Neural crest cell (in vitro differentiated cells): ENCODE measurements around the gene BEAN1. TPM values are rescaled to one million over a fixed set of nuclear protein-coding genes. Genes with fewer than 3 reads are reported as not detected.
"Not testable (repeated sequence)": the region's sequence is repeated elsewhere in the genome, so short reads cannot be mapped to it uniquely, and the experiment has no call there.

Experiments
- DNase-seq: peaks from one replicate; pipeline ENCODE4 v3.0.0; 2021; ENCODE audit warnings: low read depth, mixed read lengths, low spot score
- H3K27ac Mint-ChIP-seq: one replicate; pipeline ENCODE4 v1.8.0; 2021; ENCODE audit warnings: mild to moderate bottlenecking, mixed read lengths; ENCODE audit not compliant: unreplicated experiment
- H3K27me3 Mint-ChIP-seq: 2 replicates; pipeline ENCODE4 v1.8.0; 2021; ENCODE audit warnings: low read depth, mild to moderate bottlenecking, mixed read lengths
- H3K36me3 Mint-ChIP-seq: 2 replicates; pipeline ENCODE4 v1.8.0; 2021; ENCODE audit warnings: low read depth, mild to moderate bottlenecking, mixed read lengths
- H3K4me1 Mint-ChIP-seq: 2 replicates; pipeline ENCODE4 v1.8.0; 2021; ENCODE audit warnings: mixed read lengths
- H3K4me3 Mint-ChIP-seq: one replicate; pipeline ENCODE4 v1.8.0; 2021; ENCODE audit warnings: mild to moderate bottlenecking, mixed read lengths
- H3K9me3 Mint-ChIP-seq: 2 replicates; pipeline ENCODE4 v1.8.0; 2021; ENCODE audit warnings: mixed read lengths
- total RNA-seq: library from RNA; stranded (reverse); gene quantifications from 2 replicates; pipeline ENCODE4 v1.2.1, GENCODE V29; 2021
- TF ChIP-seq, protein P1 (sequence below): fragments of 200-600 bp; sonication (generic); conservative IDR thresholded peaks from 2 replicates; pipeline ENCODE4 v1.5.0; 2021; ENCODE audit warnings: antibody characterized with exemption, mild to moderate bottlenecking

The BEAN1 gene
- total RNA-seq, 1 donor from 2014 or later = 1.5 TPM

DNA sequence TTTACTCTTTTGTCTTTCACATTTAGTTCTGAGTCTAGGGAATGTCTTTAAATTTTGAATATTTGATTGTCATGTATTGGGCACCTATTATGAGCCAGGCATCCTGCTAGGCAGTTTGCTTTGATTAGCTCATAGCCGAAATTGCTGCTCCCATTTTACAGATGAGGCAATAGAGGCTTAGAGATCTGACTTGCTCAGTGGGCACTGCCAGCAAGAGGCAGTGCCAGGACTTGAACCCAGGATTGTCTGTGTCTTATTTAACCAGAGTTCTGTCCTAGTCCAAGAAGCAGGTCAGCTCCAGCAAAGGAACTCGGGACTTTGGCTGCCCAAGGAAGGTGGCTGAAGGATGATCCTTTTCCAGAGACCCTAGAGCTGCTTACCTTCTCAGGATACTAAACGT, 24.5 kb downstream of the BEAN1 start:
- Mint-ChIP-seq H3K4me3 (no peak overlapping the region), H3K4me1 (no peaks in the 10 kb centered on the region), H3K27me3 (no peaks in the 10 kb centered on the region), H3K9me3 (no peaks in the 10 kb centered on the region), H3K36me3 (no peaks in the 10 kb centered on the region), H3K27ac (no peak overlapping the region)
- TF ChIP-seq, protein P1, sequence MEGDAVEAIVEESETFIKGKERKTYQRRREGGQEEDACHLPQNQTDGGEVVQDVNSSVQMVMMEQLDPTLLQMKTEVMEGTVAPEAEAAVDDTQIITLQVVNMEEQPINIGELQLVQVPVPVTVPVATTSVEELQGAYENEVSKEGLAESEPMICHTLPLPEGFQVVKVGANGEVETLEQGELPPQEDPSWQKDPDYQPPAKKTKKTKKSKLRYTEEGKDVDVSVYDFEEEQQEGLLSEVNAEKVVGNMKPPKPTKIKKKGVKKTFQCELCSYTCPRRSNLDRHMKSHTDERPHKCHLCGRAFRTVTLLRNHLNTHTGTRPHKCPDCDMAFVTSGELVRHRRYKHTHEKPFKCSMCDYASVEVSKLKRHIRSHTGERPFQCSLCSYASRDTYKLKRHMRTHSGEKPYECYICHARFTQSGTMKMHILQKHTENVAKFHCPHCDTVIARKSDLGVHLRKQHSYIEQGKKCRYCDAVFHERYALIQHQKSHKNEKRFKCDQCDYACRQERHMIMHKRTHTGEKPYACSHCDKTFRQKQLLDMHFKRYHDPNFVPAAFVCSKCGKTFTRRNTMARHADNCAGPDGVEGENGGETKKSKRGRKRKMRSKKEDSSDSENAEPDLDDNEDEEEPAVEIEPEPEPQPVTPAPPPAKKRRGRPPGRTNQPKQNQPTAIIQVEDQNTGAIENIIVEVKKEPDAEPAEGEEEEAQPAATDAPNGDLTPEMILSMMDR = no peak
- no peak for DNase-seq

DNA sequence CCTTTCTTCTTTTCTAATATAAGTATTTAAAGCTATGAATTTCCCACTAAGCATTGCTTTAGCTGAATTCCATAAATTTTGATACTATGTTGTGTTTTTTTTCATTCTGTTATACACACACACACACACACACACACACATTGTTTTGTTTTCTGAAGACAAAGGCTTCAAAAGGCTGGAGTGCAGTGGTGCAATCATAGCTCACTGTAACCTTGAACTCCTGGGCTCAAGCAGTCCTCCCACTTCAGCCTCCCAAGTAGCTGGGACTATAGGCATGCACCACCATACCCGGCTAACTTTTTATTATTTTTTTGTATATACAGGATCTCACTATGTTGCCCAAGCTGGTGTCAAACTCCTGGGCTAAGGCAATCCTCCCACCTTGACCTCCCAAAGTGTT, 26.1 kb downstream of the BEAN1 start:
- H3K9me3 Mint-ChIP-seq, H3K4me1 Mint-ChIP-seq, H3K4me3 Mint-ChIP-seq, H3K27me3 Mint-ChIP-seq, H3K27ac Mint-ChIP-seq, DNase-seq, H3K36me3 Mint-ChIP-seq: not testable (repeated sequence)

DNA sequence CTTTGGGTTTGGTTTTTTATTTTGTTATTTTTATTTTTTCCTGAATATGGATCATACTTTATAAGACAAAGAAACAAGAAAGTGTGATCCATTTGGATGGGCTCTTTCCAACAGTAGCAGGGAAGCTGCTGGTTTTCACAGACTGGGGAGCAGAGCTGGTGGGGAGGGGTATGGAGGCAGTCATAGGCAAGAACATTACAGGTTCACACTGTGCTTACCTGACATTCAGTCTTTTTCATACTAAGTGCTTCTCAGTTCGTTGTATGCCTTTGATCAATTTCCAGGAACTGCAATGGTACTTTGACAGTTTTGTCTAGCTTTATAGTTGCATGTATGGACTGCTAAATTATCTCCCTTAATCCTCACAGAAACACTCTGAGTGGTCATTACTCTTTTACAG, 27.7 kb downstream of the BEAN1 start:
- Mint-ChIP-seq H3K27me3 (peaks cover 4% of the 10 kb centered on the region), H3K4me3 (no peak overlapping the region), H3K27ac (no peak overlapping the region), H3K36me3 (no peaks in the 10 kb centered on the region), H3K9me3 (no peaks in the 10 kb centered on the region), H3K4me1 (no peaks in the 10 kb centered on the region)
- TF ChIP-seq, protein P1 = no peak
- no peak for DNase-seq

DNA sequence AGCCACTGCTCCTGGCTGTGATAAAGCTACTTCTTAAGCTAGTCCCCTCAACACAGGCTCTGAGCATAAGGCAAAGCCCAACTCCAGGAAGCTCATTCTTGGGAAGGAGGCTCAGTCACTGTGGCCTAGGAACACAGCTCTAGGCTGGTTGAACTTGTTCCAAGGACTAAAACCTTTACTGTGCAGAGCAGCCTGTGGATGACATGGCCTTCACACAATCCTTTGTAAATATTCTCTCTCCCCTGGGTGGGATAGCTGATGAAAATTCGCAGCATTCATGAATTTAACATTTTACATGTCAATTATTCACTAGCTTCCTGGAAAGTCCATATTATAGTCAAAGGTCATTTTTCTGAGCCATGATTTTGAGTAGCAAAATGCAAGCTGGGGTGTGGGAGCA, 28.9 kb downstream of the BEAN1 start:
- Mint-ChIP-seq H3K36me3 (no peaks in the 10 kb centered on the region), H3K4me3 (no peak overlapping the region), H3K4me1 (no peaks in the 10 kb centered on the region), H3K9me3 (no peaks in the 10 kb centered on the region), H3K27me3 (peaks cover 9% of the 10 kb centered on the region), H3K27ac (no peak overlapping the region)
- TF ChIP-seq, protein P1 = no peak
- no peak for DNase-seq

DNA sequence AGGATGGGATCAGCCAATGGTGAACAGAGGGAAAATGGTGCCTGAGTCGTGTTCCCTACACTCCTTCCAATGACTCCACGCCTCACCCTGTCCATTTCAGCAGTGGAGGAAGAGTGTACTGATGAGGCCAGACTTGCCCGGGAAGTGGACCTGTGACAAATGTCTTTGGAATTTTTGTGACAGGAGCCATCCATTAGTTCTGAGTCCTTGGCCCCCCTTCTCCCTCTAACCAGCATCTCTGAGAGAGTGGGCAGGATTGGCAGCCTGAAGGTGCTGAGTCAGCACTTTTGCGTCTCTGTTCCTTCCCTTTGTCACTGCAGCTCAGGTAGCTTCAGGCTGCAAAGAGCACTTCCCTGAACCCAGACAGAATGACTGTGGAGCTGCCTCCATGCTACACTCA, 30.8 kb downstream of the BEAN1 start:
- H3K27ac Mint-ChIP-seq = no peak overlapping the region

DNA sequence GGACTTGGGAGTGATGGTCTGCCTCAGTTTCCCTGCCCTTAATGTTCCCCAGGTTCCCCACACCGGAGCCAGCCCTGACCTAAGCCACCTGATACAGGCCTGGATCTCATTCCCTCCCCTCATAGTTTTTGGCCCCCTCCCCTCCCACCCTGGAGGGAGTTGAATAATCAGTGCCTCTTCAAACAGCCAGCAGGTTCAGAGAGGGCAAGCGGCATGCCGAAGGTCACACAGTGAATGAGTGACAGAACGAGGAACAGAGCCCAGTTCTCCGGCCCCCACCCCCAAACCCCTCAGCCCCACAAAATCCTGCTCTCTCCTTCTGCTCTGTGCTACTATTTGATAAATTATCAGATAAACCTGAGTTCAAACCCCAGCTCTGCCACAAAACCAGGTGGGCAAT, 31.2 kb downstream of the BEAN1 start:
- no peak overlapping the region for H3K27ac Mint-ChIP-seq
- TF ChIP-seq, protein P1 = no peak
- H3K9me3 Mint-ChIP-seq = no peaks in the 10 kb centered on the region
- H3K4me1 Mint-ChIP-seq = no peaks in the 10 kb centered on the region
- no peaks in the 10 kb centered on the region for H3K36me3 Mint-ChIP-seq
- no peak for DNase-seq
- H3K27me3 Mint-ChIP-seq = peaks cover 17% of the 10 kb centered on the region
- H3K4me3 Mint-ChIP-seq = no peak overlapping the region

More for the DNA sequence above, 30.8 kb downstream of the BEAN1 start:
- no peak for DNase-seq
- H3K27me3 Mint-ChIP-seq = peaks cover 15% of the 10 kb centered on the region
- no peaks in the 10 kb centered on the region for H3K4me1 Mint-ChIP-seq
- no peaks in the 10 kb centered on the region for H3K36me3 Mint-ChIP-seq
- no peak overlapping the region for H3K4me3 Mint-ChIP-seq
- TF ChIP-seq, protein P1 = no peak
- H3K9me3 Mint-ChIP-seq = no peaks in the 10 kb centered on the region
